Measurements from ENCODE around the gene CSTF1.
"Not testable (repeated sequence)": the region's sequence is repeated elsewhere in the genome, so short reads cannot be mapped to it uniquely, and the experiment has no call there.

The CSTF1 gene

DNA sequence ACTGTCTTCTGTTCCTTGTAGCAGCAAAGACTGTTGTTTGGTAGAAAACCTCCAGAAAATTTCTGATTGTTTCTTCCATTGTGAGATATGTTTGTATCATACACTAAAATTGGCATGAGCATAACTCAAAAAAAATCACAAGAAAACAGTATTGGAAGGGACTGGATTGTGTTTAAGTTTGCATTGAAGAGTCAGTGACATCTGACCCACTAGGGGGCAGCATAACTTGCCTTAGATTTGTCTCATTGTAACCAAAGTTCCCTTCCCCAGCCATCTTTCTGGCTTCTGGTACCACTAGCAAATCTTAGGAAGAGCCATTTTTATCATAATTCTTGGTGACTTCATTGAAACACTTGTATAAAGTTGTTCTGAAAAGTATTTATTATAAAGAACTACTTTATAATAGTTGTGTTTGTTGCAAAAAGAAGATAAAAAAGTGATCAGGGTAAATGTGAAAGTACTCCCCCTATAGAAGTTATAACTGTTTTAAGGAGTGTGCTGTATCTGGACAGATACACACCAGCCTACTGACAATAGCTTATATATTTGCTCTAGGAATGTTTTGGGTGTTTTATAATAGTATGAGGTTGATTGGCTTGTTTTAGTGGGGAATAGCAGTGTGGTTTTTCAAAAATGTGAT, 7.7 kb downstream of the CSTF1 start:
- ATAC-seq (ENCODE audit: low read depth) = peak; percentile 80

DNA sequence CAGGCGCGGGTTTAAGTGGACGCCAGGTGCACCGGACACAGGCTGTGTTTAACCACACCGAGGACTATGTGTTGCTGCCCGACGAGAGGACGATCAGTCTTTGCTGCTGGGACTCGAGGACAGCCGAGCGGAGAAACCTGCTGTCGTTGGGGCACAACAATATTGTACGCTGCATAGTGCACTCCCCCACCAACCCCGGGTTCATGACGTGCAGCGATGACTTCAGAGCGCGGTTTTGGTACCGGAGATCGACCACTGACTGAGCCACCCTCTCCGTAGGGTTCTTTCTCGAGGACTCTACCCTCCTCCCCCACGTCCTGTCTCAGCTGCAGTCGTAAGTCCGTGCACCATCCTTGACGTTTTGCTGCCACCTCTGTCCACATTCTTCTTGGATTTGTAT, 11.0 kb downstream of the CSTF1 start:
- H3K36me3 ChIP-seq (ENCODE audit: low read depth) = peaks cover 96% of the 10 kb centered on the region
- H3K27ac ChIP-seq (ENCODE audit: poor library complexity, severe bottlenecking) = no peak overlapping the region
- TF ChIP-seq, protein P1, sequence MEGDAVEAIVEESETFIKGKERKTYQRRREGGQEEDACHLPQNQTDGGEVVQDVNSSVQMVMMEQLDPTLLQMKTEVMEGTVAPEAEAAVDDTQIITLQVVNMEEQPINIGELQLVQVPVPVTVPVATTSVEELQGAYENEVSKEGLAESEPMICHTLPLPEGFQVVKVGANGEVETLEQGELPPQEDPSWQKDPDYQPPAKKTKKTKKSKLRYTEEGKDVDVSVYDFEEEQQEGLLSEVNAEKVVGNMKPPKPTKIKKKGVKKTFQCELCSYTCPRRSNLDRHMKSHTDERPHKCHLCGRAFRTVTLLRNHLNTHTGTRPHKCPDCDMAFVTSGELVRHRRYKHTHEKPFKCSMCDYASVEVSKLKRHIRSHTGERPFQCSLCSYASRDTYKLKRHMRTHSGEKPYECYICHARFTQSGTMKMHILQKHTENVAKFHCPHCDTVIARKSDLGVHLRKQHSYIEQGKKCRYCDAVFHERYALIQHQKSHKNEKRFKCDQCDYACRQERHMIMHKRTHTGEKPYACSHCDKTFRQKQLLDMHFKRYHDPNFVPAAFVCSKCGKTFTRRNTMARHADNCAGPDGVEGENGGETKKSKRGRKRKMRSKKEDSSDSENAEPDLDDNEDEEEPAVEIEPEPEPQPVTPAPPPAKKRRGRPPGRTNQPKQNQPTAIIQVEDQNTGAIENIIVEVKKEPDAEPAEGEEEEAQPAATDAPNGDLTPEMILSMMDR (IDR thresholded peaks at IDR 0.05; ENCODE audit: poor library complexity, severe bottlenecking) = no peak
- DNase-seq (ENCODE audit: low spot score) (no peak), ATAC-seq (ENCODE audit: low read depth) (no peak)
- H3K27me3 ChIP-seq (ENCODE audit: insufficient read depth, poor library complexity, severe bottlenecking) = no peaks in the 10 kb centered on the region
- H3K4me3 ChIP-seq (ENCODE audit: severe bottlenecking) = no peak overlapping the region
- no peaks in the 10 kb centered on the region for H3K4me1 ChIP-seq (ENCODE audit: insufficient read depth, poor library complexity, severe bottlenecking)
- H3K9me3 ChIP-seq (ENCODE audit: severe bottlenecking) = no peaks in the 10 kb centered on the region

More for the DNA sequence above, 7.7 kb downstream of the CSTF1 start:
- Histone ChIP-seq H3K36me3 (ENCODE audit: low read depth) (peaks cover 100% of the 10 kb centered on the region), H3K9me3 (ENCODE audit: severe bottlenecking) (no peaks in the 10 kb centered on the region), H3K4me3 (ENCODE audit: severe bottlenecking) (no peak overlapping the region), H3K27me3 (ENCODE audit: insufficient read depth, poor library complexity, severe bottlenecking) (no peaks in the 10 kb centered on the region), H3K27ac (ENCODE audit: poor library complexity, severe bottlenecking) (no peak overlapping the region), H3K4me1 (ENCODE audit: insufficient read depth, poor library complexity, severe bottlenecking) (no peaks in the 10 kb centered on the region)
- TF ChIP-seq, protein P1 (IDR thresholded peaks at IDR 0.05; ENCODE audit: poor library complexity, severe bottlenecking) = peak; percentile 100
- no peak for DNase-seq (ENCODE audit: low spot score)

DNA sequence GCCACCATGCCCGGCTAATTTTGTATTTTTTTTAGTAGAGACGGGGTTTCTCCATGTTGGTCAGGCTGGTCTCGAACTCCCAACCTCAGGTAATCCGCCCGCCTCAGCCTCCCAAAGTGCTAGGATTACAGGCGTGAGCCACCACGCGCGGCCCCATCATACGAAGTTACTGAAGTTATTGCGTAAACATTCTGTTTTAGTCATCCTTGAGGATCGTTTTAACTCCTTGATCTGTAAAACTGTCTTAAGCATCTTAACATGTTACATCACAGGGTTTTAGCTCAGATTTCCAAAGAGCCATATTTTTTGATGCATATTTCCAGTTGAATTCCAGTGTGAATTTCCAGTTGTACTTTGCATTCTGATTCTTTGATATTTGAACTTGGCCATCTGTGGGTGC, 12.9 kb downstream of the CSTF1 start:
- ATAC-seq (ENCODE audit: low read depth) = not testable (repeated sequence)

DNA sequence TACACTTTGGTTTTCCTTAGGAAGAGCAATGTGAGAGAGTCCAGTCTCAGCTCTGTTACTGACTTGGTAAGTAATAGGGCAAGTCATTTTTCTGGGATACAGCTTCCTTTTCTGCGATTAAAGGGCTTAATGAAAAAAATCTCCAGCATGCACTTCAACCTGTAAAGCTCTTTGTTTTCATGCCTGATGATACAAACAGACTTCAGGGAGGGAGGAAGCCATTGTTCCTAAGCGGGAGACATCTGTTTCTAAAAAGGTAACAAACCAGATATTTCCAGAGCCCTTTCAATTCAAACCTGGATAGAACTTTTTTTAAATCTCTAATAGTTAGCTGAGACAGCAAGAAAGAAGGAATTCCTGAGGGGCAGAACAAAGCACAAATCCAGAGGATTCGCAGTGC, 14.5 kb downstream of the CSTF1 start:
- ATAC-seq (ENCODE audit: low read depth) = no peak
- H3K4me3 ChIP-seq (ENCODE audit: severe bottlenecking) = no peak overlapping the region
- H3K36me3 ChIP-seq (ENCODE audit: low read depth) = peaks cover 62% of the 10 kb centered on the region

More for the DNA sequence above, 12.9 kb downstream of the CSTF1 start:
- DNase-seq (ENCODE audit: low spot score); H3K27ac ChIP-seq (ENCODE audit: poor library complexity, severe bottlenecking); H3K4me3 ChIP-seq (ENCODE audit: severe bottlenecking); H3K27me3 ChIP-seq (ENCODE audit: insufficient read depth, poor library complexity, severe bottlenecking); H3K9me3 ChIP-seq (ENCODE audit: severe bottlenecking); H3K4me1 ChIP-seq (ENCODE audit: insufficient read depth, poor library complexity, severe bottlenecking): not testable (repeated sequence)
- peaks cover 77% of the 10 kb centered on the region for H3K36me3 ChIP-seq (ENCODE audit: low read depth)

DNA sequence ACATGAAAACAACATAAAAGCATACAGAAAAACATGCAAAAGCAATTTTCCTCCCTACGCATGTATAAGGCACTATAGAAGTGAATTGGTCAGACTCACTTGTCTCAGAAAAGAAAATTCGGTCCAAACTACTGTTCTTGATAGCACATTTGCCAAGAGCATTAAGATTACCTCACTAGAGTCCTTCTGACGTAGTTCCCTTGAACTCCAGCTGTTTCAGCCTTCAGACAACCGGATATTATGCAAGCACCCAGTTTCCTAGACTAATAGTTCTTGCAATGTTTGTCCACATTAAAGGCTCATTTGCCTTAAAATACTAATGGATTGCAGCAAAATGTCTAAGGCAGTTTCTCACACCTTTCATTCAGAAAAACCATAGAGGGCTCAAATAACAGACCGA, 17.1 kb downstream of the CSTF1 start:
- TF ChIP-seq, protein P1 (IDR thresholded peaks at IDR 0.05; ENCODE audit: poor library complexity, severe bottlenecking) = no peak
- Histone ChIP-seq H3K27ac (ENCODE audit: poor library complexity, severe bottlenecking) (no peak overlapping the region), H3K9me3 (ENCODE audit: severe bottlenecking) (no peaks in the 10 kb centered on the region), H3K4me3 (ENCODE audit: severe bottlenecking) (no peak overlapping the region), H3K36me3 (ENCODE audit: low read depth) (peaks cover 36% of the 10 kb centered on the region), H3K4me1 (ENCODE audit: insufficient read depth, poor library complexity, severe bottlenecking) (no peaks in the 10 kb centered on the region), H3K27me3 (ENCODE audit: insufficient read depth, poor library complexity, severe bottlenecking) (no peaks in the 10 kb centered on the region)
- DNase-seq (ENCODE audit: low spot score) = no peak
- ATAC-seq (ENCODE audit: low read depth) = no peak

More for the DNA sequence above, 14.5 kb downstream of the CSTF1 start:
- TF ChIP-seq, protein P1 (IDR thresholded peaks at IDR 0.05; ENCODE audit: poor library complexity, severe bottlenecking) = no peak
- no peaks in the 10 kb centered on the region for H3K4me1 ChIP-seq (ENCODE audit: insufficient read depth, poor library complexity, severe bottlenecking)
- H3K9me3 ChIP-seq (ENCODE audit: severe bottlenecking) = no peaks in the 10 kb centered on the region
- DNase-seq (ENCODE audit: low spot score) = no peak
- no peaks in the 10 kb centered on the region for H3K27me3 ChIP-seq (ENCODE audit: insufficient read depth, poor library complexity, severe bottlenecking)
- no peak overlapping the region for H3K27ac ChIP-seq (ENCODE audit: poor library complexity, severe bottlenecking)

Data from RWPE2 (cell line).